ENCODE data around the gene MNT. TPM values are rescaled to one million over a fixed set of nuclear protein-coding genes. Genes with fewer than 3 reads are reported as not detected.

Gene MNT
- total RNA-seq, 1 experiment from 2014 or later = 38.9 TPM

GRCh38 chr17:2374549-2375285 is 26.1 kb downstream of the MNT start:
- Histone ChIP-seq H4K91ac (ENCODE audit: insufficient read length, low read depth, low read length) (no peak overlapping the region), H4K5ac (ENCODE audit: insufficient read length, low read depth, low read length) (no peak overlapping the region), H2BK15ac (ENCODE audit: low read depth, low read length) (no peak overlapping the region), H3K4me1 (ENCODE audit: insufficient read depth, low read length) (no peaks in the 10 kb centered on the region), H3K27ac (ENCODE audit: insufficient read length, low read depth, low read length) (no peak overlapping the region), H3K18ac (ENCODE audit: insufficient read length, low read depth, low read length) (no peak overlapping the region), H3K4me2 (ENCODE audit: insufficient read depth, insufficient read length, low read length) (no peak overlapping the region), H2AK5ac (ENCODE audit: insufficient read length, low read length) (no peak overlapping the region), H2BK120ac (ENCODE audit: low read depth, low read length, poor library complexity, severe bottlenecking) (no peak overlapping the region), H3K14ac (ENCODE audit: insufficient read depth, low read length) (no peak overlapping the region), H2BK20ac (ENCODE audit: low read depth, low read length, poor library complexity, severe bottlenecking) (no peak overlapping the region), H2BK12ac (ENCODE audit: insufficient read length, low read depth, low read length) (no peak overlapping the region), H2BK5ac (ENCODE audit: insufficient read length, low read length) (no peak overlapping the region), H3K4ac (ENCODE audit: low read depth, low read length) (no peak overlapping the region), H3K9ac (ENCODE audit: extremely low read depth, insufficient read length, low read length) (no peak overlapping the region), H3K79me2 (ENCODE audit: insufficient read depth, low read length) (no peaks in the 10 kb centered on the region), H3K9me3 (ENCODE audit: control insufficient read depth, low read depth, low read length) (no peaks in the 10 kb centered on the region), H2AFZ (ENCODE audit: low read length) (no peak overlapping the region), H4K20me1 (ENCODE audit: control insufficient read depth, insufficient read depth, insufficient read length) (no peaks in the 10 kb centered on the region), H3T11ph (ENCODE audit: low read length) (no peak overlapping the region), H3K56ac (ENCODE audit: insufficient read length, low read depth, low read length) (no peak overlapping the region), H4K8ac (replicated peaks; ENCODE audit: insufficient read length, low read depth, low read length) (no peak overlapping the region), H3K79me1 (ENCODE audit: insufficient read depth, low read depth, low read length, poor library complexity, severe bottlenecking) (no peaks in the 10 kb centered on the region), H3K27me3 (ENCODE audit: insufficient read depth, low read length) (no peaks in the 10 kb centered on the region), H3K23me2 (ENCODE audit: insufficient read length, low read depth, low read length, poor library complexity, severe bottlenecking) (no peaks in the 10 kb centered on the region), H3K23ac (ENCODE audit: insufficient read length, low read depth, low read length) (no peak overlapping the region)
- WGBS (ENCODE audit: extremely low coverage, insufficient read length, low lambda C conversion rate) = no CpG with 5 or more reads among the region's 11 CpGs
- Mint-ChIP-seq H3K36me3 (ENCODE audit: insufficient read depth in 1 of 3, low read depth in 3 of 3) (peaks cover 3 to 37% (median 30%) of the 10 kb centered on the region in 3 experiments; a peak in 6 of 7 replicates), H3K9me3 (no peaks in the 10 kb centered on the region), H3K4me1 (peaks cover 7 to 12% of the 10 kb centered on the region in 2 experiments), H3K27me3 (ENCODE audit: low read depth) (no peaks in the 10 kb centered on the region), H3K4me3 (no peak overlapping the region), H3K27ac (no peak overlapping the region; a peak in 1 of 7 replicates)
- DNase-seq = no peak
- TF ChIP-seq, protein P1, sequence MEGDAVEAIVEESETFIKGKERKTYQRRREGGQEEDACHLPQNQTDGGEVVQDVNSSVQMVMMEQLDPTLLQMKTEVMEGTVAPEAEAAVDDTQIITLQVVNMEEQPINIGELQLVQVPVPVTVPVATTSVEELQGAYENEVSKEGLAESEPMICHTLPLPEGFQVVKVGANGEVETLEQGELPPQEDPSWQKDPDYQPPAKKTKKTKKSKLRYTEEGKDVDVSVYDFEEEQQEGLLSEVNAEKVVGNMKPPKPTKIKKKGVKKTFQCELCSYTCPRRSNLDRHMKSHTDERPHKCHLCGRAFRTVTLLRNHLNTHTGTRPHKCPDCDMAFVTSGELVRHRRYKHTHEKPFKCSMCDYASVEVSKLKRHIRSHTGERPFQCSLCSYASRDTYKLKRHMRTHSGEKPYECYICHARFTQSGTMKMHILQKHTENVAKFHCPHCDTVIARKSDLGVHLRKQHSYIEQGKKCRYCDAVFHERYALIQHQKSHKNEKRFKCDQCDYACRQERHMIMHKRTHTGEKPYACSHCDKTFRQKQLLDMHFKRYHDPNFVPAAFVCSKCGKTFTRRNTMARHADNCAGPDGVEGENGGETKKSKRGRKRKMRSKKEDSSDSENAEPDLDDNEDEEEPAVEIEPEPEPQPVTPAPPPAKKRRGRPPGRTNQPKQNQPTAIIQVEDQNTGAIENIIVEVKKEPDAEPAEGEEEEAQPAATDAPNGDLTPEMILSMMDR (conservative IDR thresholded peaks at IDR 0.05) = no peak

Data from H9 (cell line).